ENCODE data around the gene SMAP1. TPM values are rescaled to one million over a fixed set of nuclear protein-coding genes. Genes with fewer than 3 reads are reported as not detected.

SMAP1 gene
- total and polyA plus RNA-seq, 9 of the 15 experiments (the other 6 are each of a cell fraction or from before 2014, with no cell fraction given), result 11.4 to 26.4 (median 15.5) TPM

GRCh38 chr6:70860920-70861319 lies 193.2 kb downstream of the SMAP1 start:
- ChIA-PET CTCF (ENCODE audit: low intra/inter-chr PET ratio) (no interaction called here), POLR2A (no interaction called here)
- Histone ChIP-seq H3K4me1 (replicated peaks in 1 of 2; ENCODE audit: control insufficient read depth in 2 of 2, insufficient read depth in 2 of 2, low read length in 2 of 2) (no peaks in the 10 kb centered on the region), H3K9me1 (ENCODE audit: control insufficient read depth, insufficient read depth, low read length) (no peaks in the 10 kb centered on the region), H4K20me1 (replicated peaks; ENCODE audit: control insufficient read depth, insufficient read depth, low read length) (no peaks in the 10 kb centered on the region), H3K4me2 (ENCODE audit: insufficient read depth, low read length) (no peak overlapping the region), H3K9me3 (replicated peaks; ENCODE audit: control insufficient read depth, insufficient read depth, low read depth, low read length) (no peaks in the 10 kb centered on the region), H3K27me3 (ENCODE audit: control insufficient read depth in 2 of 2, insufficient read depth in 2 of 2, low read length in 2 of 2) (no peaks in the 10 kb centered on the region), H3K9ac (ENCODE audit: insufficient read depth in 1 of 2, low read depth in 2 of 2, low read length in 2 of 2) (no peak overlapping the region), H3K79me2 (ENCODE audit: control insufficient read depth, insufficient read depth, low read length) (no peaks in the 10 kb centered on the region), H3K27ac (ENCODE audit: extremely low read depth, low read depth, low read length) (no peak overlapping the region), H3K36me3 (ENCODE audit: control insufficient read depth, insufficient read depth, low read length) (no peaks in the 10 kb centered on the region), H2AFZ (ENCODE audit: low read depth, low read length) (no peak overlapping the region), H3K4me3 (no peak overlapping the region)
- ATAC-seq (no peak), DNase-seq (ENCODE audit: extremely low read depth in 1 of 4, low spot score in 3 of 4) (no peak), FAIRE-seq (no peak)
- in situ Hi-C loops (cut with MboI) (no loop called here), intact Hi-C loops (cut with micrococcal nuclease) (no loop called here)
- no peak for TF ChIP-seq ATF3 (IDR thresholded peaks at IDR 0.05)
- TF ChIP-seq ATF3 (CRISPR knock-in tag; conservative IDR thresholded peaks at IDR 0.05), result no peak
- no peak for TF ChIP-seq ZNF449 (CRISPR knock-in tag; IDR thresholded peaks at IDR 0.05)
- TF ChIP-seq ETS2 (tag; IDR thresholded peaks at IDR 0.05; ENCODE audit: borderline replicate concordance, poor library complexity, severe bottlenecking), result no peak
- no peak for TF ChIP-seq MED1 (CRISPR knock-in tag; IDR thresholded peaks at IDR 0.05; ENCODE audit: borderline replicate concordance)
- no peak for TF ChIP-seq ZFX (CRISPR knock-in tag; IDR thresholded peaks at IDR 0.05)
- no peak for TF ChIP-seq ZNF140 (CRISPR knock-in tag; IDR thresholded peaks at IDR 0.05)
- no peak for TF ChIP-seq ZNF23 (CRISPR knock-in tag; IDR thresholded peaks at IDR 0.05)
- TF ChIP-seq CAMTA2 (CRISPR knock-in tag; conservative IDR thresholded peaks at IDR 0.05), result no peak
- TF ChIP-seq PREB (CRISPR knock-in tag; IDR thresholded peaks at IDR 0.05), result no peak
- no peak for TF ChIP-seq ZNF740 (CRISPR knock-in tag; IDR thresholded peaks at IDR 0.05)
- TF ChIP-seq ZNF740 (tag; IDR thresholded peaks at IDR 0.05), result no peak
- no peak for TF ChIP-seq CBX5 (IDR thresholded peaks at IDR 0.05; ENCODE audit: borderline replicate concordance, low read depth)
- no peak for TF ChIP-seq ZNF561 (CRISPR knock-in tag; conservative IDR thresholded peaks at IDR 0.05)
- TF ChIP-seq E2F8 (IDR thresholded peaks at IDR 0.05; ENCODE audit: low read depth, partially characterized antibody), result no peak
- TF ChIP-seq EHMT2 (IDR thresholded peaks at IDR 0.05), result no peak
- WGBS (ENCODE audit: insufficient coverage, low coverage, missing lambda C conversion rate), result 11% methylated on average over 1 of the region's 1 CpG
- BruUV-seq (replicated peaks), result no TSS peak

Measured in K562 (cell line).